Iris pigment epithelial cell (primary cell): ENCODE results near the gene PZP.
A peak's percentile ranks its signal among the peaks of the same experiment; 100 is the strongest.
"Not testable (repeated sequence)": the region's sequence is repeated elsewhere in the genome, so short reads cannot be mapped to it uniquely, and the experiment has no call there.

Source experiments
- DNase-seq: peaks from one replicate; pipeline ENCODE4 v3.0.0-alpha.2; 2011; ENCODE audit warnings: low read depth

Gene PZP

GRCh38 chr12:9208229-9208628 lies at the start of gene PZP:
PZP (minus strand) TSS chr12:9208395; CDS start chr12:9208341, 54 bp downstream.
- no peak for DNase-seq

GRCh38 chr12:9256758-9257405 lies 48.7 kb upstream of the PZP start:
- DNase-seq = no peak

GRCh38 chr12:9256341-9256740 lies 48.1 kb upstream of the PZP start:
- no peak for DNase-seq

GRCh38 chr12:9255837-9256236 lies 47.6 kb upstream of the PZP start:
- DNase-seq = no peak

- DNase-seq = no peak
Measured at GRCh38 chr12:9253464-9253863, 45.3 kb upstream of the PZP start.

- DNase-seq = not testable (repeated sequence)
Measured at GRCh38 chr12:9252791-9253190, 44.6 kb upstream of the PZP start.

GRCh38 chr12:9252256-9252655 lies 44.1 kb upstream of the PZP start:
- DNase-seq = no peak

GRCh38 chr12:9248435-9248834 lies 40.2 kb upstream of the PZP start:
- DNase-seq = no peak

GRCh38 chr12:9244894-9245293 lies 36.7 kb upstream of the PZP start:
- DNase-seq = no peak

GRCh38 chr12:9243999-9244649 lies 35.9 kb upstream of the PZP start:
- no peak for DNase-seq

GRCh38 chr12:9241301-9241700 lies 33.1 kb upstream of the PZP start:
- DNase-seq = no peak

- no peak for DNase-seq
Measured at GRCh38 chr12:9240776-9241175, 32.6 kb upstream of the PZP start.

GRCh38 chr12:9240004-9240635 lies 31.9 kb upstream of the PZP start:
- not testable (repeated sequence) for DNase-seq

GRCh38 chr12:9237286-9237685 lies 29.1 kb upstream of the PZP start:
- peak; percentile 2 for DNase-seq

GRCh38 chr12:9235519-9235918 lies 27.3 kb upstream of the PZP start:
- no peak for DNase-seq

GRCh38 chr12:9227950-9228349 lies 19.8 kb upstream of the PZP start:
- DNase-seq = no peak

- DNase-seq = no peak
Measured at GRCh38 chr12:9223830-9224229, 15.6 kb upstream of the PZP start.

GRCh38 chr12:9221483-9221882 lies 13.3 kb upstream of the PZP start:
- peak; percentile 11 for DNase-seq

- not testable (repeated sequence) for DNase-seq
Measured at GRCh38 chr12:9221011-9221410, 12.8 kb upstream of the PZP start.

- no peak for DNase-seq
Measured at GRCh38 chr12:9214534-9214933, 6.3 kb upstream of the PZP start.

GRCh38 chr12:9211687-9212086 lies 3.5 kb upstream of the PZP start:
- no peak for DNase-seq

- no peak for DNase-seq
Measured at GRCh38 chr12:9204380-9204779, 3.8 kb downstream of the PZP start.

- no peak for DNase-seq
Measured at GRCh38 chr12:9198012-9198411, 10.2 kb downstream of the PZP start.

- DNase-seq = no peak
Measured at GRCh38 chr12:9184276-9184675, 23.9 kb downstream of the PZP start.
